ENCODE measurements around the gene ELF2. TPM values are rescaled to one million over a fixed set of nuclear protein-coding genes. Genes with fewer than 3 reads are reported as not detected.

Gene ELF2
- total and polyA plus RNA-seq, 7 experiments from 2014 or later = 30.6 to 88.2 (median 61.2) TPM

Other genes starting within 250 kb of the ELF2 start
- gene NOCT, start 161.4 kb downstream of the ELF2 start, total RNA-seq = 10 to 100 TPM in 2 of 5 experiments, 1 to 10 TPM in 3; 1.6 to 33.7 (median 8.8) TPM
- under 1 TPM; 0.12 to 0.91 TPM for gene NOCT, start 161.4 kb downstream of the ELF2 start, polyA plus RNA-seq
- under 1 TPM in 3 of 5 experiments, not detected in 2; 0.29 to 0.70 (median 0.30) TPM for gene MGARP, start 103.0 kb upstream of the ELF2 start, total RNA-seq
- under 1 TPM in 1 of 2 donors, not detected in 1; 0.32 TPM for gene MGARP, start 103.0 kb upstream of the ELF2 start, polyA plus RNA-seq
- 10 to 100 TPM; 41.2 to 67.4 (median 49.0) TPM for gene NAA15, start 124.3 kb upstream of the ELF2 start, total RNA-seq
- gene NAA15, start 124.3 kb upstream of the ELF2 start, polyA plus RNA-seq = 10 to 100 TPM; 35.7 to 40.5 TPM
- 10 to 100 TPM; 19.4 to 41.6 (median 26.9) TPM for gene NDUFC1, start 125.3 kb upstream of the ELF2 start, total RNA-seq
- gene NDUFC1, start 125.3 kb upstream of the ELF2 start, polyA plus RNA-seq = 100 to 1,000 TPM; 105 to 193 TPM